ENCODE data around the gene A2ML1. TPM values are rescaled to one million over a fixed set of nuclear protein-coding genes. Genes with fewer than 3 reads are reported as not detected.

The A2ML1 gene
- total and polyA plus RNA-seq, 4 donors = 0.04 to 1.1 (median 0.06) TPM; not detected in 1

DNA sequence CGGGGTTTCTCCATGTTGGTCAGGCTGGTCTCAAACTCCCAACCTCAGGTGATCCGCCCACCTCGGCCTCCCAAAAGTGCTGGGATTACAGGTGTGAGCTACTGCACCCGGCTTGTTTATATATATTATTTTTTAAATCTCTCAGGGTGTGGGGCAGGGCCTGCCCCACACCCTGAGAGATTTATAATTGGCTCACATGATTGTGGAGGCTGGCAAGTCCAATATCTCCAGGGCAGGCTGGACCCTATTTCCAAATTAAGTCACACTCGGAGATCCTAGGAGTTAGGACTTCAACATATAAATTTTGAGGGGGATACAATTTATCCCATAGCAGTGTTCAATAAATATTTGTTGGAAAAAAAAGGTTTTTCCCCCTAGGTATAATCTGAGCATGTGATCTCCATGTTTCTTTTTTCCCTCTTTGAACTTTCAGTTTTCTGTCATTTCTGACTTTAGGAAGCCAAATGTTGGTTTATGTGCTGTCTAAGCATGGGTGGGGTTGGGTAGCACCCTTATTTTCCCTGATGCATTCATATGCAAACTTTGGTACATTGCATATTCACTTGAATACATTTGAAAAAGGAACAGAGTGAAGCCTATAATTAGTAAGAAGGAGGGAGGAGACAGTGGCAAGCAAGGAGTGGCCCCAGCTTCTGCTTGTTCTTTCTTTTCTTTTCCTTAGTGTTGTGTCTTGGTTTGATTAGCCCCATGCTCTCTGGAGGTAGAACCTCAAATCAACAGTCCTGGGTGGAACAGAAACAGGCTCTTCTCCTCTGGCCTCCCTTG is 8.7 kb upstream of the A2ML1 start:
- DNase-seq = no peak
- 70 to 87% methylated on average over 5 of the region's 5 CpGs for WGBS, 2 donors
- no peak overlapping the region for H3K4me3 ChIP-seq
- H3K9me3 ChIP-seq (ENCODE audit: control insufficient read depth in 4 of 4, insufficient read depth in 3 of 4, low read length in 3 of 4) = no peaks in the 10 kb centered on the region
- H3K27me3 ChIP-seq (ENCODE audit: control insufficient read depth in 3 of 3, insufficient read depth in 3 of 3, low read length in 2 of 3) = no peaks in the 10 kb centered on the region
- TF ChIP-seq, protein P1, sequence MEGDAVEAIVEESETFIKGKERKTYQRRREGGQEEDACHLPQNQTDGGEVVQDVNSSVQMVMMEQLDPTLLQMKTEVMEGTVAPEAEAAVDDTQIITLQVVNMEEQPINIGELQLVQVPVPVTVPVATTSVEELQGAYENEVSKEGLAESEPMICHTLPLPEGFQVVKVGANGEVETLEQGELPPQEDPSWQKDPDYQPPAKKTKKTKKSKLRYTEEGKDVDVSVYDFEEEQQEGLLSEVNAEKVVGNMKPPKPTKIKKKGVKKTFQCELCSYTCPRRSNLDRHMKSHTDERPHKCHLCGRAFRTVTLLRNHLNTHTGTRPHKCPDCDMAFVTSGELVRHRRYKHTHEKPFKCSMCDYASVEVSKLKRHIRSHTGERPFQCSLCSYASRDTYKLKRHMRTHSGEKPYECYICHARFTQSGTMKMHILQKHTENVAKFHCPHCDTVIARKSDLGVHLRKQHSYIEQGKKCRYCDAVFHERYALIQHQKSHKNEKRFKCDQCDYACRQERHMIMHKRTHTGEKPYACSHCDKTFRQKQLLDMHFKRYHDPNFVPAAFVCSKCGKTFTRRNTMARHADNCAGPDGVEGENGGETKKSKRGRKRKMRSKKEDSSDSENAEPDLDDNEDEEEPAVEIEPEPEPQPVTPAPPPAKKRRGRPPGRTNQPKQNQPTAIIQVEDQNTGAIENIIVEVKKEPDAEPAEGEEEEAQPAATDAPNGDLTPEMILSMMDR (IDR thresholded peaks at IDR 0.05; ENCODE audit: control extremely low read depth, extremely low read depth) = no peak
- no peak overlapping the region for H3K27ac ChIP-seq (ENCODE audit: low read depth in 1 of 2, low read length in 1 of 2)
- ATAC-seq (ENCODE audit: insufficient read depth, low FRiP score) = no peak
- no peaks in the 10 kb centered on the region for H3K36me3 ChIP-seq (ENCODE audit: control insufficient read depth in 4 of 4, insufficient read depth in 4 of 4, low read length in 4 of 4)
- no peak overlapping the region for H3K9ac ChIP-seq (ENCODE audit: insufficient read depth in 1 of 2, low read length in 2 of 2)
- H3K4me1 ChIP-seq (ENCODE audit: control insufficient read depth in 5 of 5, insufficient read depth in 5 of 5, low read length in 5 of 5) = no peaks in the 10 kb centered on the region

GRCh38 chr12:8816448-8817050 is 5.9 kb upstream of the A2ML1 start:
- H3K4me1 ChIP-seq (ENCODE audit: control insufficient read depth in 5 of 5, insufficient read depth in 5 of 5, low read length in 5 of 5) = no peaks in the 10 kb centered on the region

GRCh38 chr12:8817856-8818255 is 4.6 kb upstream of the A2ML1 start:
- TF ChIP-seq, protein P1 (IDR thresholded peaks at IDR 0.05; ENCODE audit: control extremely low read depth, extremely low read depth) = no peak
- no peaks in the 10 kb centered on the region for H3K4me1 ChIP-seq (ENCODE audit: control insufficient read depth in 5 of 5, insufficient read depth in 5 of 5, low read length in 5 of 5)
- no peak overlapping the region for H3K4me3 ChIP-seq
- H3K9me3 ChIP-seq (ENCODE audit: control insufficient read depth in 4 of 4, insufficient read depth in 3 of 4, low read length in 3 of 4) = no peaks in the 10 kb centered on the region
- H3K9ac ChIP-seq (ENCODE audit: insufficient read depth in 1 of 2, low read length in 2 of 2) = no peak overlapping the region
- H3K36me3 ChIP-seq (ENCODE audit: control insufficient read depth in 4 of 4, insufficient read depth in 4 of 4, low read length in 4 of 4) = no peaks in the 10 kb centered on the region
- no peaks in the 10 kb centered on the region for H3K27me3 ChIP-seq (ENCODE audit: control insufficient read depth in 3 of 3, insufficient read depth in 3 of 3, low read length in 2 of 3)
- no peak for ATAC-seq (ENCODE audit: insufficient read depth, low FRiP score)
- 92 to 100% methylated on average over 1 of the region's 1 CpG for whole genome bisulfite sequencing, 2 donors
- H3K27ac ChIP-seq (ENCODE audit: low read depth in 1 of 2, low read length in 1 of 2) = no peak overlapping the region
- no peak for DNase-seq

More at GRCh38 chr12:8816448-8817050, 5.9 kb upstream of the A2ML1 start:
- H3K9ac ChIP-seq (ENCODE audit: insufficient read depth in 1 of 2, low read length in 2 of 2) = no peak overlapping the region
- no peak overlapping the region for H3K4me3 ChIP-seq
- no peaks in the 10 kb centered on the region for H3K9me3 ChIP-seq (ENCODE audit: control insufficient read depth in 4 of 4, insufficient read depth in 3 of 4, low read length in 3 of 4)
- ATAC-seq (ENCODE audit: insufficient read depth, low FRiP score) (no peak), DNase-seq (no peak)
- no peak overlapping the region for H3K27ac ChIP-seq (ENCODE audit: low read depth in 1 of 2, low read length in 1 of 2)
- H3K27me3 ChIP-seq (ENCODE audit: control insufficient read depth in 3 of 3, insufficient read depth in 3 of 3, low read length in 2 of 3) = no peaks in the 10 kb centered on the region
- TF ChIP-seq, protein P1 (IDR thresholded peaks at IDR 0.05; ENCODE audit: control extremely low read depth, extremely low read depth) = no peak
- 76 to 87% methylated on average over 3 of the region's 3 CpGs for WGBS, 2 donors
- H3K36me3 ChIP-seq (ENCODE audit: control insufficient read depth in 4 of 4, insufficient read depth in 4 of 4, low read length in 4 of 4) = no peaks in the 10 kb centered on the region
